A673 (cell line): ENCODE results near the gene CDH4. TPM values are rescaled to one million over a fixed set of nuclear protein-coding genes. Genes with fewer than 3 reads are reported as not detected.

Experiments used
- BruUV-seq: library from RNA; stranded (reverse); fragments of 400-500 nt; replicated peaks from 2 replicates; lab custom pipeline; 2021; lab: Mats Ljungman, UMichigan
- CTCF ChIA-PET: fragments of 300-600 bp; sonication (Branson Sonifier 250); formaldehyde crosslinking; loops from one replicate; lab custom pipeline; 2022; ENCODE audit warnings: antibody characterized with exemption; lab: Charles Lee
- POLR2A ChIA-PET: fragments of 300-600 bp; sonication (Branson Sonifier 250); formaldehyde crosslinking; loops from one replicate; lab custom pipeline; 2022; ENCODE audit warnings: antibody characterized with exemption; ENCODE audit not compliant: low non-redundant PET; lab: Charles Lee
- DNase-seq: peaks from one replicate; pipeline ENCODE4 v3.0.0-alpha.2; 2015; ENCODE audit warnings: low spot score
- H3K27ac ChIP-seq: fragments of 200-600 bp; sonication (generic); 2 replicates; pipeline ENCODE4 v1.5.1; 2016; ENCODE audit warnings: mixed run types, low read depth, mild to moderate bottlenecking, mixed read lengths, antibody characterized with exemption, low read length; ENCODE audit not compliant: poor library complexity, severe bottlenecking
- H3K27me3 ChIP-seq: fragments of 200-600 bp; sonication (generic); replicated peaks from 2 replicates; pipeline ENCODE4 v1.6.1; 2017; ENCODE audit warnings: mixed run types, low read depth, mild to moderate bottlenecking, mixed read lengths, antibody characterized with exemption, low read length; ENCODE audit not compliant: insufficient read depth, poor library complexity
- H3K36me3 ChIP-seq: fragments of 200-600 bp; sonication (generic); 2 replicates; pipeline ENCODE4 v1.6.1; 2016; ENCODE audit warnings: mixed run types, mild to moderate bottlenecking, mixed read lengths, antibody characterized with exemption, low read length; ENCODE audit not compliant: insufficient read depth, poor library complexity, severe bottlenecking
- H3K4me1 ChIP-seq: fragments of 200-600 bp; sonication (generic); 2 replicates; pipeline ENCODE4 v1.6.1; 2017; ENCODE audit warnings: mixed run types, mild to moderate bottlenecking, mixed read lengths, antibody characterized with exemption, low read length; ENCODE audit not compliant: insufficient read depth, poor library complexity, severe bottlenecking
- H3K4me3 ChIP-seq: fragments of 200-600 bp; sonication (generic); 2 replicates; pipeline ENCODE4 v1.5.1; 2016; ENCODE audit warnings: low read depth, mixed run types, mild to moderate bottlenecking, mixed read lengths, low read length; ENCODE audit not compliant: poor library complexity, severe bottlenecking
- H3K9me3 ChIP-seq: fragments of 200-600 bp; sonication (generic); 2 replicates; pipeline ENCODE4 v1.6.1; 2016; ENCODE audit warnings: mixed run types, low read depth, mild to moderate bottlenecking, mixed read lengths, antibody characterized with exemption, low read length; ENCODE audit not compliant: poor library complexity, severe bottlenecking
- EZH2 ChIP-seq: fragments of 200-600 bp; sonication (generic); IDR thresholded peaks from 2 replicates; pipeline ENCODE4 v1.6.1; 2017; ENCODE audit warnings: borderline replicate concordance, low read depth, mild to moderate bottlenecking, mixed read lengths, antibody characterized with exemption, low read length; ENCODE audit not compliant: poor library complexity, severe bottlenecking
- intact Hi-C: fragments of 100-400 bp; cut with micrococcal nuclease; formaldehyde crosslinking; loops from one replicate; pipeline ENCODE4 v1.10.0; 2022; ENCODE audit not compliant: unreplicated experiment
- total RNA-seq: library from RNA; stranded (reverse); gene quantifications from 2 replicates; pipeline ENCODE4 v1.2.3, GENCODE V29; 2021
- TF ChIP-seq, protein P1 (sequence below): fragments of 300-800, 200-600 bp; sonication (generic); conservative IDR thresholded peaks from 2 replicates; pipeline ENCODE4 v1.5.1; 2017; ENCODE audit warnings: low read depth, mild to moderate bottlenecking, antibody characterized with exemption, low read length, moderate library complexity, mixed read lengths

Gene CDH4
- total RNA-seq, 1 experiment from 2014 or later, result 8.3 TPM

DNA sequence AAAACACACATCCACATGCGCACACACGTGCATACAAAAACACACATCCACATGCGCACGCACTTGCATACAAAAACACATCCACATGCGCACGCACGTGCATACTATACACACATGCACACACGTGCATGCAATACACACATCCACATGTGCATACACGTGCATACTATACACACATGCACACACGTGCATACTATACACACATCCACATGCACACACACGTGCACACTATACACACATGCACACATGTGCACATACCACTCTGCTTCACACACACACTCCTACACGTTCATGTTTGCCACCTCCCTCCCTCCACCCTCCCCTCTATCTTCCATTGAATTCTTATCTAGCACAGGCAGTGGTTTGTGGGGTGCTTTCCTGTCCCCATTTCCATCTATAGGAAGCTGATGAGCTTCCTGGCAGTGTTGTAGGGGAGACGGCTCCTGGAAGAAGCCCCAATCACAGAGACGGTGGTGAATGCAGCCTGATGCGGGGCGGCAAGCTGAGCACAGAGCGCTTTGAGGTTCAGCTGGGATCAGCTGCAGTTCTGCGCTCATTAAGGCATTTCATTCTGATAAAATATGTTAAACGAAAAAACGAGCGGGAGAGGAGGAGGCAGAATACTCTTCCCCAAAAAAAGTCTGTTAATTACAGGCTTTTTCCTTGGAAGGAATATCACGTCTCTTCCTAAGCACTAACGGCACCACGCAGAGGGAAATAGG is 525.9 kb downstream of the CDH4 start:
- Histone ChIP-seq H3K9me3 (no peaks in the 10 kb centered on the region), H3K27ac (no peak overlapping the region), H3K4me3 (no peak overlapping the region), H3K4me1 (no peaks in the 10 kb centered on the region), H3K36me3 (no peaks in the 10 kb centered on the region), H3K27me3 (peaks cover 46% of the 10 kb centered on the region)
- intact Hi-C loops, result no loop called here
- no peak for DNase-seq
- CTCF ChIA-PET, result interaction anchor here (0.6 kb wide), 1 partner anchor 57 kb away, joined by 9 read pairs; no protein-coding TSS in a partner anchor
- no TSS peak for BruUV-seq
- POLR2A ChIA-PET, result no interaction called here
- TF ChIP-seq, protein P1, sequence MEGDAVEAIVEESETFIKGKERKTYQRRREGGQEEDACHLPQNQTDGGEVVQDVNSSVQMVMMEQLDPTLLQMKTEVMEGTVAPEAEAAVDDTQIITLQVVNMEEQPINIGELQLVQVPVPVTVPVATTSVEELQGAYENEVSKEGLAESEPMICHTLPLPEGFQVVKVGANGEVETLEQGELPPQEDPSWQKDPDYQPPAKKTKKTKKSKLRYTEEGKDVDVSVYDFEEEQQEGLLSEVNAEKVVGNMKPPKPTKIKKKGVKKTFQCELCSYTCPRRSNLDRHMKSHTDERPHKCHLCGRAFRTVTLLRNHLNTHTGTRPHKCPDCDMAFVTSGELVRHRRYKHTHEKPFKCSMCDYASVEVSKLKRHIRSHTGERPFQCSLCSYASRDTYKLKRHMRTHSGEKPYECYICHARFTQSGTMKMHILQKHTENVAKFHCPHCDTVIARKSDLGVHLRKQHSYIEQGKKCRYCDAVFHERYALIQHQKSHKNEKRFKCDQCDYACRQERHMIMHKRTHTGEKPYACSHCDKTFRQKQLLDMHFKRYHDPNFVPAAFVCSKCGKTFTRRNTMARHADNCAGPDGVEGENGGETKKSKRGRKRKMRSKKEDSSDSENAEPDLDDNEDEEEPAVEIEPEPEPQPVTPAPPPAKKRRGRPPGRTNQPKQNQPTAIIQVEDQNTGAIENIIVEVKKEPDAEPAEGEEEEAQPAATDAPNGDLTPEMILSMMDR, result no peak
- TF ChIP-seq EZH2, result no peak

DNA sequence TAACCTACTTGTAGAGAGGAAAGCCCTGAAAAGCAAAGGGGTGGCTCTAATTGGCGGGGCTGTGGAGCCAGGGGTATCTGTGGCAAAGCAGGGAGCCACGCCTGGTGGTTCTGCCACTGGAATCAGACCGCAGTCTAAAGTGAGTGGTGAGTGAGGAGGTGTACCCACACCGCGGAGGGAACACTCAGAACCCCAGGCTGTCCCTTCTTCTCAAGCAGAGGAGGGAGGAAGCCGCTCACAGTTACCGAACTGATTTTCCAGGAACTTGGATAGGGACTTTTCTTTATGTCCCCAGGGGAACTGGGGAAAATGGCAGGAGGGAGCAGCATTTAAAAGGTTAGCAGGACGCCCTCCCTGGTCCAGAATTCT is 526.4 kb downstream of the CDH4 start:
- CTCF ChIA-PET, result interaction anchor here (0.6 kb wide), 1 partner anchor 58 kb away, joined by 9 read pairs; no protein-coding TSS in a partner anchor
- no TSS peak for BruUV-seq
- no peak for DNase-seq
- H3K9me3 ChIP-seq, result no peaks in the 10 kb centered on the region
- H3K4me1 ChIP-seq, result no peaks in the 10 kb centered on the region
- no peak overlapping the region for H3K4me3 ChIP-seq
- TF ChIP-seq EZH2, result no peak
- TF ChIP-seq, protein P1, result no peak
- POLR2A ChIA-PET, result no interaction called here
- H3K36me3 ChIP-seq, result no peaks in the 10 kb centered on the region
- intact Hi-C loops, result no loop called here
- H3K27ac ChIP-seq, result no peak overlapping the region
- peaks cover 48% of the 10 kb centered on the region for H3K27me3 ChIP-seq

DNA sequence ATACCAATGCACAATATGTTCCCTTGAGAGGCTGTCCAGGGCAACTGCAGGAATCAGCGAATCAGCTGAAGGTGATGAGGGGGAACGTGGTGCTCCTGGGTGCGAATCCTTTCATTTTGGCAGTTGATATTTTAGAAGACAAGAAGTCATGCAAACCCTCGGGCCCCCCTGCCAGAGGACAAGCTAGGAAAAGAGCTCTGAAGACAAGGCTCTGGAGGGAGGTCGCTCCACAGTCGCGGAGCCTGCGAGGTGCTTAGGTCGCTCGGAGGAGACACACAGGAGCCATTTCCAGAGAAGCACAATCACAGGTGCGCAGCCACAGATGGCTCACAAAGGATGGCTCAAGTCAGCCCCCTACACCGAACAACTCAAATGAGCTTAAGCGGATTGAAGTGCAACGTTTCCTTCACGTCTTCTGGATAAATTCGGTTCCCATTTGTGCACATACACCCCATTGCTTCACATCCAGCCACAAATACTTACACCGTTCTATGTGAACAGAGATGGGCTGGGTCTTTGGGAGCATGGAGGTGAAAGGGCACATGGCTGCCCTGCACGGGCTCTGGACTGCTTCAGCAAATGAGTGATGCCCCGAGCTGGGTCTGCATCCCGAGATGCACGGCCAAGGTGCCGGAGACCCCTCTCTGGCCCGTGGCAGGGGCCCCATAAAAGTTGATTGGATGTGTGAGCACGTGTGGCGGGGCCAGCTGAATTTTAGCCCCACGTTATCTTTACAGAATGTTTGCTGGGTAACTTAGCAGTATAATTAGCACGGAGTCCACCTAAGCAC is 527.3 kb downstream of the CDH4 start:
- TF ChIP-seq EZH2, result no peak
- TF ChIP-seq, protein P1, result no peak
- POLR2A ChIA-PET, result no interaction called here
- BruUV-seq, result no TSS peak
- intact Hi-C loops, result no loop called here
- Histone ChIP-seq H3K9me3 (no peaks in the 10 kb centered on the region), H3K4me1 (no peaks in the 10 kb centered on the region), H3K27ac (no peak overlapping the region), H3K36me3 (no peaks in the 10 kb centered on the region), H3K27me3 (peaks cover 48% of the 10 kb centered on the region), H3K4me3 (no peak overlapping the region)
- no peak for DNase-seq
- CTCF ChIA-PET, result no interaction called here
